NCI-H1694 treated with DMSO at 0.1 percent for 48 hours (cell line): Measurements from ENCODE around the gene MBD5.

ENCODE experiments used
- DNase-seq: peaks from one replicate; lab custom pipeline; 2025; lab: John Stamatoyannopoulos, UW

MBD5 gene

DNA sequence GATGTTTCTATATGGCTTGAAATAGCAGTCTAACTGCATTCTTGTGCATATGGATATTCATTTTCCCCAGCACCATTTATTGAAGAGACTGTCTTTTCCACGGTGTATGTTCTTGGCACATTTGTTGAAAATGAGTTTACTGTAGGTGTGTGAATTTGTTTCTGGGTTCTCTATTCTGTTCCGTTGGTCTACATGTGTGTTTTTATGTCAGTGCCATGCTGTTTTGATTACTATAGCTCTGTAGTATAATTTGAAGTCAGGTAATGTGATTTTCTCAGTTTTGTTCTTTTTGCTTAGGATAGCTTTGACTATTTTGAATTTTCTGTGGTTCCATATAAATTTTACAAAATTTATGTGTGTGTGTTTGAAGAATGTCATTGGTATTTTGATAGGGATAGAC, 201.0 kb downstream of the MBD5 start:
- no peak for DNase-seq

DNA sequence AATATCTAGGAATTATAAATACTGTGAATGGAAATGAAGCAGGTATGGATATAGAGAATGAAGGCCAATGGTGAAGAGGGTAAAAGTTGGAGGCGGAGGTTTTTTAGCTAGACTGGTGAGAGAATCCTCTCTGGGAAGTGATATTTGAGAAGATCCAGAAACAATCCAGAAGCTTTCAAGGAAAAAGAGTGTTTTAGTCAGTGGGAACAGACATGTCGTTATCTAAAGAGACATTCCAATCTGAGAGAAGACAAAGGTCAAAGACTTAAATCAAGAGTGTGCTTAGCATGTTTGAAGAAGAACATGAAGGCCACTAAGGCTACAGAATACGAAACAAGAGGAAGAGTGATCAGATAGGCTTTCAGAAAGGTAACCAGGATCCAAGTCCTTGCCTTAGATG, 211.0 kb downstream of the MBD5 start:
- no peak for DNase-seq

GRCh38 chr2:148234143-148234542, 213.3 kb downstream of the MBD5 start:
- DNase-seq, result no peak

- DNase-seq, result no peak
Measured at GRCh38 chr2:148237911-148238310, 217.0 kb downstream of the MBD5 start.

GRCh38 chr2:148238561-148238960, 217.7 kb downstream of the MBD5 start:
- DNase-seq, result no peak

GRCh38 chr2:148240838-148241237, 219.9 kb downstream of the MBD5 start:
- no peak for DNase-seq

DNA sequence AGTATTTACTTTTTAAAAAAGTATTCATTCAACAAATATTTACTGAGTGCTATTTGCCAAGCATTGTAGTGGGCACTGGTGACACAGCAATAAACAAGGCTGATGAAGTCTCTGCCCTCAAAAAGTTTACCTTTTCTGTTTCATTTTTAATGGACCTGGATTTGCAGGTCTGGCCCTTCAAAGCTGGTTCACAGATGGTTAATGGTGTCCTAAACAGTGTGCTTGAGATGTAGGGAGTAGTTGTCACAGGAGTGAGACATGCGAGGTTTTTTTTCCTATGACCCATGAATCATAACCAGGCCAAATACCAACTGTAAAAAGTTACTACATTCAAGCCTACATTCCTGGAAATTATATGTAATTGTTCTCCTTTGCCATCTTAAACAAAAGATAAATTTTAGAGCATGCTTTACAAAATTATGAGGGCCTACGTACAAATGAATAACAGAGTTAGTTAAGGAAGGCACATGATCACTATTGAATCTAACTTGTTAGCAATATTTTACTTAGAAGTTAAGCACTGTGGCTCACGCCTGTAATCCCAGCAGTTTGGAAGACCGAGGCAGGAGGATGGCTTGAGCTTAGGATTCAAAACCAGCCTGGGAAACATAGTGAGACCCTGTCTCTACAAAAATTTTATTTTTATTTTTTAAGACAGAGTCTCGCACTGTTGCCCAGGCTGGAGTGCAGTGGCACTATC, 223.9 kb downstream of the MBD5 start:
- no peak for DNase-seq

- no peak for DNase-seq
Measured at GRCh38 chr2:148251993-148252392, 231.1 kb downstream of the MBD5 start.

DNA sequence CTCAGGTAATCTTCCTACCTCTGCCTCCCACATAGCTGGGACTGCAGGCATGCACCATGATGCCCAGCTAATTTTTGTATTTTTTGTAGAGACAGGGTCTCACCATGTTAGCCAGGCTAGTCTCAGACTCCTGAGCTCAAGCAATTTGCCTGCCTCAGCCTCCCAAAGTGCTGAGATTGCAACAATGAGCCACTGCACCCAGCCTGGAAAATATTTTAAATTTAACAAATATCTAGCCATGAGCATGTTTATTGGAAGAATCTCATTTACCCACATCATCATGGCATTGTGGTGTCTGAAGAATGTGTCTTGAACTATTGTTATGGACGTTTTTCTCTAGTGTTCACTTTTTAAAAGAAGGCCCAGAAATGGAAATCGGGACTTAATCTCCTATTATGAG, 231.8 kb downstream of the MBD5 start:
- no peak for DNase-seq

GRCh38 chr2:148253685-148254084, 232.8 kb downstream of the MBD5 start:
- no peak for DNase-seq

DNA sequence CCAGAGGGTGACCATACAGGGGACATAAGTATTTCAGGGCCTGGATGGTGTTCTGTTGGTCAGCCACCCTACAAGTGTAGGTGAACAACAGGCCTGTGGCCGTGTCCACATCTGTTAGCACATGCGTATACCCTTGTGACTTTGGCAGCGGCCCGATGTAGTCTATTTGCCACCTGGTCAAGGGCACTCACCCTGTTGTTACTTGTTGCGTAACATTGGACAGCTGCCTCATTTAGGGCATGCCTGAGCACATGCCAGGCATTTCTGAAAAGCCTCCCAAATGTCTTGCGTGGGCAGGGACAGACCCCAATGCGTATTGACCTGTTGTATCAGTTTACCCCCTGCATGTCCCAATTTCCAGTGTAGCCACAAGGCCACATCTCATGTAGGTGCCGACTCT, 235.0 kb downstream of the MBD5 start:
- DNase-seq, result no peak

DNA sequence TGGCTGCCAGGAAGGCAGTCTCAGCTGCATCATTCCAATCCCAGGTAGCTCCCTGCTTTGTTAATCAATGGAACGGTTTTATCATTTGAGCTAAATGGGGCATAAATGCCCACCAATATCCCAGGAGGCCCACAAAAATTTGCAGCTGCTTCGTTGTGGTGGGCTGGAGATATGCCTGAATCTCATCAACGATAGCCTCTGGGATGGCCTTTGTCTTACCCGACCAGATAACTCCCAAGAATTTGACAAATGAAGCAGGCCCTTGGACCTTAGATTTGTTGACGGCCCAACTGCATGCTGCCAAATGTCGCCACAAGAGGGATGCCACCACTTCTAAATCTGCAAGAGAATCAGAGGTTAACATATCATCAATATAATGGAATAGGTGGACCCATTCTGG, 236.4 kb downstream of the MBD5 start:
- DNase-seq, result no peak

DNA sequence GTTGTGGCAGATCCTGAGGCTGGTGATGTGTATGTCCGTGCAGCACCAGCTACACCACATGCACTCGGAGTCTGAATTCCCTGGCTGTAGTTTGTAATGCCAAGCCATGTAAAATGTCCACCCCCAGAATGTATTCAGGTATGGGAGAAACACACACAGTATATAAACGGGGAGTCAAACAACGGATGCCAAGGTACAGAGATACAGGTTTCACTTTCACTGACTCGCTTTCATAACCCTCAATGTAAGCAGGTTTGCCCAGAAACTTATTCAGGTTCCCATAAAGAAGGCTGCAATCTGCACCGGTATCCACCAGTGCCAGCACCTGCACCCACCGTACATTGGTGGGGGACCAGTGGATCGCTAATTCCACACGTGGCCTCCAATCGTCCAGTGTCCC, 237.2 kb downstream of the MBD5 start:
- DNase-seq, result no peak

DNA sequence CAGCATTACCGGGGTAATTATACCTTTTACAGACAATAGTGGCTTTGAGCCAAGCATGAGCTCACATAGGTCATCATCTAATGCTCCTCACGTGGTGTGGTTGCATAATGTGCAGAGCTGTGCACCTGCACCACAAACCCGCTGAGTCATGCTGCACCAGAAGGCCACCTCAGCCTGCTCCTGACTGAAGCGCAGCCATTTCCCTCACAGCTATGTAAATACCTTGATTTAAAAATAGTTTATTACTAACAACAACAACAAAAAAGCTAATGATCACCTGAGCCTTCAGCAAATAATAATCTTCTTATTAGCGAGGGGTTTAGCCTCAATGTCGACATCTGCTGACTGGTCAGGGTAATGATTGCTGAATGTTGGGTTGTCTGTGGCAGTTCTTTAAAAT, 238.8 kb downstream of the MBD5 start:
- no peak for DNase-seq

- DNase-seq, result no peak
Measured at GRCh38 chr2:148263890-148264289, 243.0 kb downstream of the MBD5 start.

GRCh38 chr2:148273158-148273691, 252.3 kb downstream of the MBD5 start:
- no peak for DNase-seq

DNA sequence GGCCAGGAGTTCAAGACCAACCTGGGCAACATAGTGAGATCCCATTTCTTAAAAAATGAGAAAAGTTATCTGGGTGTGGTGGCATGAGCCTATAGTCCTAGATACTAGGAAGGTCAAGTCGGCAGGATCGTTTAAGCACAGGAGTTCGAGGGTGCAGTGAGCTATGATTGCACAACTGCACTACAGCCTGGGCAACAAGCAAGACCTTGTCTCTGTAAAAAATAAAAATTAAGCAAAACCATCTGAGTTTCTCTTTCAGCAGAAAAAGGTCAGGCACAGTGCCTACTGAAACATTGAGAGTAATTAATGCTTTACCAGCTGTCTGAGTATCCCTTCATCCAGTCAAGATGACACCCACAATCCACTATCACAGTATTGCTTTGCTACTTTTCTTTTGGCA, 258.3 kb downstream of the MBD5 start:
- DNase-seq, result no peak

DNA sequence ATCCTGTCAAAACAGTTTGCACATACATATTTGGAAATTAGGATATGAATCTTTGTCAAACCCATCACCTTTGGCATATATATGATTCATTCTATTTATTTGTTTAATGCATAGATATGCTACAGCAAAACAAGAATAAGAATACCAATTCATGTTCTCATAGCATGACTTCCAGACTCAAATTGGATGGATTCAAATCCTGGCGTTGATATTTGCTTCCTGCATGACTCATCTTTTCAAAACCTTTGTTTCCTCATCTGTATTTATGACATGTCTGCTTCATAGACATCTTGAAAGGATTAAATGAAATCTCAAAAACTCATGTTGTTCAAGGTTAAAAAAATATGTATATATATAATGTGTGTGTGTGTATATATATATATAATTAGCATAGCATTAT, 261.3 kb downstream of the MBD5 start:
- no peak for DNase-seq

GRCh38 chr2:148292431-148292830, 271.5 kb downstream of the MBD5 start:
- no peak for DNase-seq

GRCh38 chr2:148298196-148298595, 277.3 kb downstream of the MBD5 start:
- DNase-seq, result no peak

DNA sequence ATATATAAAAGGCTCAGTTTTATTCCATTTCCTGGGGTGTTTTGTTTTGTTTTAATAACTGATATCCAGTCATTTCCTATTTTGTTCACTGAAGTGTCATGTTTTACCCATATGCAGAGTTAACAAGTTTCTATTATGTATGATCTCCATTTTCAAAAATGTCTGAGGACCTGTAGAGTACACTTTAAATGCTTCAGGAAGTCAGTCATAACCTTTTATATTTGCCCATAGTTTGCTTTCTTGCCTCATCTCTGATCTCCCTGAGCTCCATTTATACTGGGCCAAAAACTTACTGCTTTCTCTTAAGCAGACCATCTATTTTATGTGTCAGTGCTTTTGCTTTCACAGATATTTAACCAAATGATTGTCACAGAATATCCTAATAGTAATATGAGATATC, 278.7 kb downstream of the MBD5 start:
- DNase-seq, result no peak

GRCh38 chr2:148300544-148300943, 279.7 kb downstream of the MBD5 start:
- no peak for DNase-seq

DNA sequence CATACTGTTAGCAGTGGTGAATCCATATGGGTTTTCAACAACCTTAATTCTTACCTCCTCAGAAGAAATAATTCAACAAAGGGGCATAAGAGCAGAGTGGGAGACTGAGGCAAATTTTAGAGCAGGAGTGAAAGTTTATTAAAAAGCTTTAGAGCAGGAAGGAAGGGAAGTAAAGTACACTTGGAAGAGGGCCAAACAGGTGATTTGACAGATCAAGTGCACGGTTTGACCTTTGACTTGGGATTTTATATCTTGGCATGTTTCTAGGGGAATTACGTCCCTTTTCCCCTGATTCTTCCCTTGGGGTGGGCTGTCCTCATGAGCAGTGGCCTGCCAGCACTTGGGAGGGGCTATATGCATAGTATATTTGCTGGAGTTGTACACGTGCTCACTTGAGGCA, 280.5 kb downstream of the MBD5 start:
- DNase-seq, result no peak

DNA sequence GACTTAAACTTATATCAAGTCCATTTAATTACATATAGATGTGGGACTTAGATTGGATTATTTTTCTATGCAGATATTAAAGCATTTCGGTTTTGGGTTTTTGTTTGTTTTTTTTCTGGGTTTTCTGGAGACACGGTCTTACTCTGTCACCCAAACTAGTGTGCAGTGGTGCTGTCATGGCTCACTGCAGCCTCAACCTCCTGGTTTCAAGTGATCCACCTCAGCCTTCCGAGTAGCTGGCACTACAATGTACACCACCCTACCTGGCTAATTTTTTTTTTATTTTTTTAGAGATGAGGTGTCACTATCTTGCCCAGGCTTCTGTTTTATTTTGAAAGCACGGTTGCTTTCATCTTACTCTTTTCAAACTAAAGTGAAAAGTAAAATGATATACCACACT, 281.6 kb downstream of the MBD5 start:
- DNase-seq, result no peak
